KBM-7 (cell line): ENCODE data around the gene MAP2K2.
A peak's percentile ranks its signal among the peaks of the same experiment; 100 is the strongest.
"Not testable (repeated sequence)": the region's sequence is repeated elsewhere in the genome, so short reads cannot be mapped to it uniquely, and the experiment has no call there.

Experiments used
- DNase-seq: peaks from one replicate; pipeline ENCODE4 v3.0.0-alpha.2; 2015
- in situ Hi-C: fragments of 300-500 bp; cut with MboI; formaldehyde crosslinking; loops from 2 replicates; pipeline ENCODE4 v1.14.3; 2020; ENCODE audit warnings: low sequenced_read_pairs, low pct_unique_long_range_greater_than_20kb, mixed read lengths

Gene MAP2K2

DNA sequence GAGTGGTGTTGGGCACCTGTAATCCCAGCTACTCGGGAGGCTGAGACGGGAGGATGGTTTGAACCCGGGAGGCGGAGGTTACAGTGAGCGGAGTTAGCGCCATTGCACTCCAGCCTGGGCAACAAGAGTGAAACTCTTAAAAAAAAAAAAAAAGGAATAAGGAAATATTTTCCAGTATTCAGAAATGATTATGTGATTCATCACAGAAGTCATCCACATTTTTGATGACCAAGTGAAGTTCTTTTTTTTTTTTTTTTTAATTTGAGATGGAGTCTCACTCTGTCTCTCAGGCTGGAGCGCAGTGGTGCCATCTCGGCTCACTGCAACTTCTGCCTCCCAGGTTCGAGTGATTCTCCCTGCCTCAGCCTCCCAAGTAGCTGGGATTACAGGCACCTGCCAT is 11.5 kb upstream of the MAP2K2 start:
- DNase-seq, in situ Hi-C loops: not testable (repeated sequence)

- DNase-seq = no peak
- in situ Hi-C loops = no loop called here
These were observed 10.4 kb upstream of the MAP2K2 start for GRCh38 chr19:4134351-4134750.

GRCh38 chr19:4130744-4131438 is 7.0 kb upstream of the MAP2K2 start:
- in situ Hi-C loops = no loop called here
- no peak for DNase-seq

GRCh38 chr19:4129050-4129449 is 5.1 kb upstream of the MAP2K2 start:
- in situ Hi-C loops, DNase-seq: not testable (repeated sequence)

GRCh38 chr19:4127322-4127721 is 3.4 kb upstream of the MAP2K2 start:
- in situ Hi-C loops, DNase-seq: not testable (repeated sequence)

- no peak for DNase-seq
- in situ Hi-C loops = no loop called here
These were observed 716 bp upstream of the MAP2K2 start for GRCh38 chr19:4124638-4125037.

DNA sequence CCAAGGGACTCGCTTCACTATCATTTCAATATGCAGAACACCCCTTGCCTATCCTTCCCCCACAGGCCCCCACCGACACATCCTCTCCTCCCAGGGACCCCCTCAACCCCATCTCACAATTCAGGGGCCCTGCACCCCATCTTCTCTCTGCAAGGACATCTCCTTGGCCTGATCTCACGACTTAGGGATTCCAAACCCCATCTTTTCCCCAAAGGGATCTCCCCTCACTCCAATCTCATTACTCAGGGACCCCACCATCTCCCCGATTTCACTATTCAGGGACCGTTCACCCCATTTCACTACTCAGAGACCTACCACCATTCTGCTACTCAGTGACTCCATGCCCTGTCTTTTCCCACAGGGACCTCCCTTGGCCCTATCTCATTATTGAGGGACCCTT is 1.4 kb downstream of the MAP2K2 start:
- no peak for DNase-seq
- in situ Hi-C loops = no loop called here

GRCh38 chr19:4121815-4122214 is 2.1 kb downstream of the MAP2K2 start:
- no peak for DNase-seq
- in situ Hi-C loops = no loop called here

GRCh38 chr19:4121273-4121612 is 2.7 kb downstream of the MAP2K2 start:
- DNase-seq = no peak
- in situ Hi-C loops = no loop called here

- in situ Hi-C loops = no loop called here
- no peak for DNase-seq
These were observed 3.2 kb downstream of the MAP2K2 start for GRCh38 chr19:4120559-4121272.

- in situ Hi-C loops = no loop called here
- no peak for DNase-seq
These were observed 4.2 kb downstream of the MAP2K2 start for GRCh38 chr19:4119763-4120162.

DNA sequence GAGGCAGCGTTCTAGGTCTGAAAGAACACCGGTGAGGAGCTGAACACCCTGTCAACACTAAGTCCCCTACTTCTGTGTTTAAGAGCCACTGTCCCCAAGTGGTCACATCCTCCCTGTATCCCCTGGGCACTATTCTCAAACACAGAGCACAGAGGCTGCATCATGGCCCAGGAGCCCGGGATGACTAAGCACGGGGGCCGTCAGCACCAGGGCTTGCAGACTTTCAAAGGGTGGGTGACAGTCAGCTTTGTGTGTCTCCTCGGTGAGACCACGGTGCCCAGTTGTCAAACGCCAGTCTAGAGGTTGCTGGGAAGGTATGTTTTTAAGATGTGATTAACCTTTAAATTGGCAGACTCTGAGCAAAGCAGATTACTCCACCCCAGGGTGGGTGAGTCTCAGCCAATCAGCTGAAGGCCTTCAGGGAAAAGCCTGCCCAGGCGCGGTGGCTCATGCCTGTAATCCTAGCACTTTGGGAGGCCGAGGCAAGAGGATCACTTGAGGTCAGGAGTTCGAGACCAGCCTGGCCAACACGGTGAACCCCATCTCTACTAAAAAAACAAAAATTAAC is 8.0 kb downstream of the MAP2K2 start:
- in situ Hi-C loops = no loop called here
- DNase-seq = no peak

DNA sequence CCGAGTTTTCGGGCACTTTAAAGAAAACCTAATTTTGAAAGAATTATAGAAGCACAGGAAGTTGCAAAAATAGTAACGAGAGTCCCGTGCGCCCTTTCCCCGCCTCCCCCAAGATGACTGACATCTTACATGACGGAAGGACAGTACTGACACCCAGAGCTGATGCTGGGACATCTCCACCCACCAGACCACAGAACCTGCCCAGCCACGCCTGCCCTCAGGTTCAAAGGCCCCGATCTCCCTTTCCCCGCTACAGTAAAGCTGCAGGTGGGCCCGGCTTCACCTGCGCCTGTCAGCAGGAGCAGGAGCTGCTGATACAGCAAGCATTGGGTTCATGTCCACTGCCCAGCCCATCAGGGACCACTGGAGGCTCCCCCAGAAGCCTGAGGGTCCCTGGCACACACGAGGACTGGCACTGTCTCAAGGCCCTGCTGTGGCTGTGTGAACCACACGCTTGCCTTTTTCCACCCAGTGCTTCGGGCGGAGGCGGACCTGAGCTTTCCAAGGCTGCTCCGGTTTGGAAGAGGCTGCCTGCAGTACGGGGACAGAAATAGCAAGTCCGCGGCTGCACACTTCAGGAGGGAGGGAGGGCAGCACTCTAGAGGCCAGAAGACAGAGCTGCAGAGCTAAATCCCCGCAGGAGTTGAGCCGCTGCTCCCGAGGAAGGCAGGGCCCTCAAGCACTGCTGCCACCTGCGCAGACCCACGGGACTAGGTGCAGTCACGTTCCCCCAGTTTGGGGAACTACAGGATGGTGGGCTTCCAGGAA is 8.7 kb downstream of the MAP2K2 start:
- DNase-seq = no peak

GRCh38 chr19:4114181-4114580 is 9.7 kb downstream of the MAP2K2 start:
- no peak for DNase-seq
- in situ Hi-C loops = no loop called here

More for the DNA sequence above, 8.7 kb downstream of the MAP2K2 start:
- in situ Hi-C loops = no loop called here

- no peak for DNase-seq
- in situ Hi-C loops = no loop called here
These were observed 10.4 kb downstream of the MAP2K2 start for GRCh38 chr19:4113398-4114088.

GRCh38 chr19:4112367-4112766 is 11.6 kb downstream of the MAP2K2 start:
- DNase-seq = no peak
- in situ Hi-C loops = no loop called here

- no peak for DNase-seq
- in situ Hi-C loops = no loop called here
These were observed 14.3 kb downstream of the MAP2K2 start for GRCh38 chr19:4109626-4109945.

DNA sequence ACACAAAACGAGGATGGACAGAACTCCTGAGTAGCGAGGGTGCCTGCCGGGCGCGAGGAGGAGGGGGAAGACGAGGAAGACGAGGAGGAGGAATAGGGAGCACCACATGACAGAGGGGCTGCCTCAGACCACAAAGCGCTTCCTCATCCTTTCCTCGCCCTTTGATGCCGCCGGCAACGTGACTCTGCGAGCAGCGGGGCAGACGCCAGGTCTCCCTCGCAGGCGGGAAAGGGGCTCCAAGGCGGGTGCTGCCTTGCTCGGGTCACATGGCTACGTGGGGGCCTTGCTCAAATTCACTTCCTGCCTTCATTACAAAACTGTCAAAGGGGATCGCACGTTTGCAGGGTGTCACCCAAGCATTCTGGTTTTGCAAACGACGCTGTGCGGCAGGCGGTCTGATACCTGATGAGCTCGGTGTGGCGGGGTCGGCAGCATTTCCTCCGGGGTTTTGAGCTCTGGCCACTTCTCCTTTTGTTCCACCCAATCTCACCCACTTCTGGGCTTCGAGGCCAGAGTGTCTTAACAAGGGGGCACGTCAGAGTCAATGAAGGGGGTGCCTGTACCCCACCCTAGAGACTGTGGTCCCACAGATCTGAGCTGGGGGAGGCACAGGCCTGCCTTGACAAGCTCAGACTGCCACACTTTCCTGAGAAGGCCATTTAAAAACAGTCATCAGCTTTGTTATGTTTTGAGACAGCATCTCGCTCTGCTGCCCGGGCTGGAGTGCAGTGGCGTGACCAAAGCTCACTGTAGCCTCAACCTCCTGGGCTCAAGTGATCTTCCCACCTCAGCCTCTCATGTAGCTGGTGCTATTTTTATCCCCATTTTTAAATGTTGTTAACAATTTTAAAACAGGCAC is 14.9 kb downstream of the MAP2K2 start:
- in situ Hi-C loops = no loop called here
- DNase-seq = peak; percentile 90

GRCh38 chr19:4103080-4103433 is 20.9 kb downstream of the MAP2K2 start:
- in situ Hi-C loops = no loop called here
- no peak for DNase-seq
